Measurements from ENCODE around the gene SPATA32.
A peak's percentile ranks its signal among the peaks of the same experiment; 100 is the strongest.

Gene SPATA32

DNA sequence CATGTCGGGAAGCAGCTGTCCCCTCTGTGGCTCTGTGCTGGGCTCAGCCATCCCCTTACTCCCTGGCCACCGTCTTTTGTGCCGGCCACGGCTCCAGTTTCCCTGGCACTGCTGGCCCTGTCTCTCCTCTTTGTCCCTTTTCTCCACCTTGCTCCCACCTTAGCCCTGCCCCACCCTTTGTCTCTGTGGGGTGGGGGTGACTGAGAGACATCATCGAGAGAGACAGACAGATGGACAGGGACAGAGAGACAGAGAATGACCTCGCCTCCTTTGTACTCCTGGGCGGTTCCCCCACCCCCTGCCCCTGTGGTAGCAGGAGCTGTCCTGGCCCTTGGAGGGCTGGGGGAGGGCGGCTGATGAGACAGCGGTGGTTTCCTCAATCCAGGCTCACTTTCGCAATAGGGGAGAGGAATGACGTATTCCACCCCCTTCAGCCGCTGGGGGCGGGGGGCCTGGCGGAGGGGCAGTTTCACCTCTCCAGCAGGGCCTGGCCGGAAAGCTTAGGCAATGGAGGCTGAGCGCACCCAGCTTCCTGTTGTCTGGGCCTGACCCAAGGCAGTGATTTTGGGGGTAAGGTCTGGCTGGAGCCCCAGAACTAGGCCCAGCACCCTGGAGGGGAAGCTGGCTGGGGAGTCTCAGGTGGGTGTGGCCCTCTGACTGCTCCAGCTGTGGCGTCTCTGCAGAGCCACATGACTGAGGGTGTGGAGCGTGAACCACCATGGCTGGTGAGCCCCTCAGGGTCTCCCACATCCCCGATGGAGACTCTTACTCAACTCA lies 32.9 kb downstream of the SPATA32 start:
- Histone ChIP-seq H3K23ac (ENCODE audit: low read depth, low read length, poor library complexity) (peak overlapping the region; percentile 33), H2BK12ac (ENCODE audit: low read length) (peak overlapping the region; percentile 85), H2BK15ac (ENCODE audit: low read length) (peak overlapping the region; percentile 91), H3K79me1 (ENCODE audit: low read depth, low read length) (peaks cover 1% of the 10 kb centered on the region), H2BK120ac (ENCODE audit: low read depth, low read length) (peak overlapping the region; percentile 53), H4K91ac (ENCODE audit: low read depth, low read length, poor library complexity) (no peak overlapping the region), H3K4me3 (ENCODE audit: low read length in 2 of 2) (no peak overlapping the region), H3K36me3 (replicated peaks in 1 of 2; ENCODE audit: control insufficient read depth in 2 of 2, insufficient read depth in 2 of 2, low read length in 2 of 2) (no peaks in the 10 kb centered on the region), H4K8ac (ENCODE audit: low read depth, low read length) (no peak overlapping the region), H3K14ac (ENCODE audit: low read length) (no peak overlapping the region), H3K4ac (ENCODE audit: low read length) (peak overlapping the region; percentile 54), H2AK5ac (ENCODE audit: low read depth, low read length) (peak overlapping the region; percentile 95), H2BK5ac (ENCODE audit: low read length) (peak overlapping the region; percentile 79), H3K27ac (replicated peaks; ENCODE audit: low read length) (no peak overlapping the region), H3K4me1 (ENCODE audit: control insufficient read depth in 2 of 2, insufficient read depth in 1 of 2, low read depth in 1 of 2, low read length in 2 of 2) (peaks cover 5 to 18% of the 10 kb centered on the region in 2 donors), H3K18ac (ENCODE audit: low read length) (peak overlapping the region; percentile 83), H3K9me3 (replicated peaks in 1 of 2; ENCODE audit: control insufficient read depth in 2 of 2, insufficient read depth in 1 of 2, low read depth in 1 of 2, low read length in 2 of 2) (no peaks in the 10 kb centered on the region), H3K9ac (ENCODE audit: low read depth, low read length, poor library complexity) (peak overlapping the region; percentile 55), H3K4me2 (ENCODE audit: insufficient read depth, low read length, poor library complexity, severe bottlenecking) (no peak overlapping the region), H3K27me3 (ENCODE audit: control insufficient read depth in 3 of 3, insufficient read depth in 3 of 3, low read depth in 1 of 3, low read length in 3 of 3) (peaks cover 0 to 96% (median 9%) of the 10 kb centered on the region in 3 experiments), H2AFZ (ENCODE audit: low read length) (peak overlapping the region; percentile 47)
- DNase-seq (ENCODE audit: low spot score): no peak
- no CpG with 5 or more reads among the region's 19 CpGs for WGBS, 2 donors (ENCODE audit: extremely low coverage in 2 of 2, insufficient read length in 2 of 2, insufficient replicate concordance in 1 of 2)

DNA sequence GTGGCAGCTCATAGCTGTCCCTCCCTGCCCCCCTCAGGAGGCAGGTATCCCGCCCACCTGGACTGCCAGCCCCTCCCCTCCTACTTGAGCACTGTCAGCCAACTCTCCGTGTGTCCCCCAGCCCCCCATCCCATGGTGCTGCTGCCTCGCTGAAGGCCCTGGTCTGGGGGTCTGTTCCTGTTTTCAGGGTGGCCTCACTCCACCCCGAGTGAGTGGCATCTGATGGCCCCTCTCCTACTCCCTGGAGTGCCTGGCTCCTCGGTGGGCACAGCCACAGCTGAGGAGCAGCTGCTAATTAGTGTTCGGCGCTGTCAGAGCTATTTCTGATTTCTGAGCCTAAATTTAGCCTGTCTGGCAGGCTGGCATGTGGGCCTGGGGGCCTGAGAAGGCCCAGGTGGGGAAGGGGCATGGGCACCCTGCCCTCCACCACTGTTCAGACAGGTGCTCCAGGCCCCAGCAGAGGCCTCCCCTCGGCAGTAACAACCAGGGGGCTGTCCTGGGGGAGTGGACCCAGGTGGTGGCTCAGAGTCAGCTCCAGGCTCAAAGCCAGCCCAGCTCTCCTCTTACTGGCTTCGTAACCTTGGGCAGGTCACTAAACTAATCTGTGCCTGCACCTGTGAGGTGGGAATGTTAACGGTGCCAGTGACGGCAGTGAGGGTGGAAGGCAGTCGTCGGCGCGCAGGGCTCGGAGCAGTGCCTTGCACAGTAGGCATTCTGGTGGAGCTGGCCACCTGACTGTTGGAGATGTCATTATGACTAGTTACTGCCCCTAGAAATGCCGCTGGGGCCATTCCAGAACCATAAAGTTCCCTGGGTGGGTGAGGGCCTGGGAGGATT lies 33.8 kb downstream of the SPATA32 start:
- peak overlapping the region; percentile 53 for H2BK120ac ChIP-seq (ENCODE audit: low read depth, low read length)
- H3K4me3 ChIP-seq (ENCODE audit: low read length in 2 of 2): no peak overlapping the region
- H3K4me1 ChIP-seq (ENCODE audit: control insufficient read depth in 2 of 2, insufficient read depth in 1 of 2, low read depth in 1 of 2, low read length in 2 of 2): peaks cover 5 to 18% of the 10 kb centered on the region in 2 donors
- peak overlapping the region; percentile 85 for H2BK12ac ChIP-seq (ENCODE audit: low read length)
- H2BK15ac ChIP-seq (ENCODE audit: low read length): peak overlapping the region; percentile 91
- peaks cover 1% of the 10 kb centered on the region for H3K79me1 ChIP-seq (ENCODE audit: low read depth, low read length)
- peak overlapping the region; percentile 79 for H2BK5ac ChIP-seq (ENCODE audit: low read length)
- H3K23ac ChIP-seq (ENCODE audit: low read depth, low read length, poor library complexity): peak overlapping the region; percentile 34
- peak overlapping the region; percentile 25 for H4K8ac ChIP-seq (ENCODE audit: low read depth, low read length)
- peaks cover 0 to 96% (median 17%) of the 10 kb centered on the region in 3 experiments for H3K27me3 ChIP-seq (ENCODE audit: control insufficient read depth in 3 of 3, insufficient read depth in 3 of 3, low read depth in 1 of 3, low read length in 3 of 3)
- no peak for DNase-seq (ENCODE audit: low spot score)
- no peak overlapping the region for H3K27ac ChIP-seq (replicated peaks; ENCODE audit: low read length)
- H2AK5ac ChIP-seq (ENCODE audit: low read depth, low read length): peak overlapping the region; percentile 95
- H3K4ac ChIP-seq (ENCODE audit: low read length): no peak overlapping the region
- H3K36me3 ChIP-seq (replicated peaks in 1 of 2; ENCODE audit: control insufficient read depth in 2 of 2, insufficient read depth in 2 of 2, low read length in 2 of 2): no peaks in the 10 kb centered on the region
- no peak overlapping the region for H3K4me2 ChIP-seq (ENCODE audit: insufficient read depth, low read length, poor library complexity, severe bottlenecking)
- H3K14ac ChIP-seq (ENCODE audit: low read length): peak overlapping the region; percentile 72
- no peak overlapping the region for H4K91ac ChIP-seq (ENCODE audit: low read depth, low read length, poor library complexity)
- no peak overlapping the region for H3K9ac ChIP-seq (ENCODE audit: low read depth, low read length, poor library complexity)
- no CpG with 5 or more reads among the region's 17 CpGs for WGBS, 2 donors (ENCODE audit: extremely low coverage in 2 of 2, insufficient read length in 2 of 2, insufficient replicate concordance in 1 of 2)
- H2AFZ ChIP-seq (ENCODE audit: low read length): no peak overlapping the region
- peak overlapping the region; percentile 83 for H3K18ac ChIP-seq (ENCODE audit: low read length)
- H3K9me3 ChIP-seq (replicated peaks in 1 of 2; ENCODE audit: control insufficient read depth in 2 of 2, insufficient read depth in 1 of 2, low read depth in 1 of 2, low read length in 2 of 2): no peaks in the 10 kb centered on the region

DNA sequence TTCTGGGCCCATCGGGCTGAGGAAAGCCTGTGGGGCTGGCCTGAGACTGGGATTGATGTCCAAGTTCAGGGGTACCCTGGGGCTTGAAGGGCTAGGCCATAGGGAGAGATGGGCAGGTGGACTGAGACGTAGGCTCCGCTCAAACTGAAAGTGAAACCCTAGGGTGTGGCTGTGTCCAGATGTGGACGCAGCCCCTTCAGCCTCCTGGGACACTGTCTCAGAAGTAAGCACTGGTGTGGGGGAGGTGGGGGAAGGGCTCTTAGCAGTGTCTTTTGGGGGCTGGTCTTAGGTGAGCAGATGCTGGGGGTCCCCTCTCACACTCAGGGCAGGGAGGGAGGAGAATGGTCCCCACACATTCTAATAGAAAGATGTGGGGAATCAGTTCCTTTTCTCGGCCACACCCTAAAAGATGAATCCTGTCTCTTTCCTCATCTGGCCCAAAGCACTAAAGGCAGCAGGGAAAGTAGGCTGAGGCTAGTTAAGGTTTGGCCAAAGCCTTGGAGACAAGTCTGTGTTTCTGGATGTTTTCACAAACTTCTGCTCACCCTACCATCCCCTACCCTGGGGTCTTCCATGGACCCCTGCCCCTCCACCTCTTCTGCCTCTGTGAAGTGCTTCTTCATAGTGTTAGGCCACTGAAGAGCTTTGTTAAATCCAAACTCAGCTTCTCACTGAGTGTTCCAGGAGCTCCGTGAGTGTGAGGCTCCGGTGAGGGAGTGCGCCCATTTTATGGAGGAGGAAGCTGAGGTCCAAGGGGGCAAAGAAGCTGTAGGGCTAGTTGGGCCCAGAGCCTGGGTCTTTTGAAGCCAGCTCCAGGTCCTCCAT lies 34.6 kb downstream of the SPATA32 start:
- Histone ChIP-seq H3K4me1 (ENCODE audit: control insufficient read depth in 2 of 2, insufficient read depth in 1 of 2, low read depth in 1 of 2, low read length in 2 of 2) (peaks cover 5 to 18% of the 10 kb centered on the region in 2 donors), H3K36me3 (replicated peaks in 1 of 2; ENCODE audit: control insufficient read depth in 2 of 2, insufficient read depth in 2 of 2, low read length in 2 of 2) (no peaks in the 10 kb centered on the region), H3K14ac (ENCODE audit: low read length) (no peak overlapping the region), H3K23ac (ENCODE audit: low read depth, low read length, poor library complexity) (no peak overlapping the region), H2AFZ (ENCODE audit: low read length) (no peak overlapping the region), H3K9ac (ENCODE audit: low read depth, low read length, poor library complexity) (no peak overlapping the region), H3K18ac (ENCODE audit: low read length) (no peak overlapping the region), H3K27ac (replicated peaks; ENCODE audit: low read length) (no peak overlapping the region), H2BK120ac (ENCODE audit: low read depth, low read length) (no peak overlapping the region), H2BK15ac (ENCODE audit: low read length) (no peak overlapping the region), H4K91ac (ENCODE audit: low read depth, low read length, poor library complexity) (no peak overlapping the region), H3K27me3 (ENCODE audit: control insufficient read depth in 3 of 3, insufficient read depth in 3 of 3, low read depth in 1 of 3, low read length in 3 of 3) (peaks cover 4 to 98% (median 25%) of the 10 kb centered on the region in 3 experiments), H3K9me3 (replicated peaks in 1 of 2; ENCODE audit: control insufficient read depth in 2 of 2, insufficient read depth in 1 of 2, low read depth in 1 of 2, low read length in 2 of 2) (no peaks in the 10 kb centered on the region), H3K4me2 (ENCODE audit: insufficient read depth, low read length, poor library complexity, severe bottlenecking) (no peak overlapping the region), H2AK5ac (ENCODE audit: low read depth, low read length) (peak overlapping the region; percentile 95), H3K79me1 (ENCODE audit: low read depth, low read length) (peaks cover 1% of the 10 kb centered on the region), H2BK12ac (ENCODE audit: low read length) (no peak overlapping the region), H4K8ac (ENCODE audit: low read depth, low read length) (no peak overlapping the region), H2BK5ac (ENCODE audit: low read length) (peak overlapping the region; percentile 79), H3K4ac (ENCODE audit: low read length) (no peak overlapping the region), H3K4me3 (ENCODE audit: low read length in 2 of 2) (no peak overlapping the region)
- no peak for DNase-seq (ENCODE audit: low spot score)
- WGBS, 2 donors (ENCODE audit: extremely low coverage in 2 of 2, insufficient read length in 2 of 2, insufficient replicate concordance in 1 of 2): no CpG with 5 or more reads among the region's 8 CpGs
